SU-DHL-6 (cell line): ENCODE measurements around the gene GTF3C2.

ENCODE experiments used
- CTCF ChIP-seq: fragments of 200-600 bp; sonication (generic); IDR thresholded peaks from one replicate; pipeline ENCODE4 v1.5.1; 2017; ENCODE audit warnings: antibody characterized with exemption, mild to moderate bottlenecking, low read length, moderate library complexity; ENCODE audit not compliant: insufficient read depth, poor library complexity, severe bottlenecking
- EZH2phosphoT487 ChIP-seq: fragments of 200-600 bp; sonication (generic), shearing (Covaris generic); conservative IDR thresholded peaks from 2 replicates; pipeline ENCODE4 v1.6.1; 2018; ENCODE audit warnings: mild to moderate bottlenecking, antibody characterized with exemption, low read length, moderate library complexity, mixed read lengths

DNA sequence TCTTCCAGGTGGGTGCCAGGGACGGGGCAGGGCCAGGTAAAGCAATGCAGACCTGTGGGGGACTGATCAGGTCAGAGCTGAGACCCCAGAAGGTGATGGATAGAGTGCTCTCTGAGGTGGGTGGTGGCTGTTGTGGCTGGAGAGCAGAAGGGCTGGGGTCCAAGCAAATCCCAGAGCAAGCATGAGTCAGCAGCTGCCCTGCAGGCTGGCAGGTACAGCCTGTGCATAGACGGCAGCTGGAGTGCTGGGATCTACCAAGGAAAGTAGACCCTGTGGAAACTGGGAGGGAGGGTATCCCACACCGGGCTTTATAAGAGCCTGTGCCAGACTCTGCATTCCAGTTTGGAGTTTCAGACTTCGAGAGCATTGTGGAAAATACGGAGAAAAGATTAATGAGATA is 73.7 kb downstream of the GTF3C2 start:
- TF ChIP-seq CTCF (no peak), EZH2phosphoT487 (no peak)
